HL-60 (cell line): ENCODE results near the gene PXDN.

Source experiments
- DNase-seq, 2 experiments: peaks; one replicate each; pipeline ENCODE4 v3.0.0-alpha.2; 2010 to 2020; ENCODE audit warnings: low read depth in 1 of 2, low spot score in 1 of 2
- H3K27ac ChIP-seq: fragments of 250-450 bp; sonication (Bioruptor Pico); replicated peaks from 2 replicates; pipeline ENCODE4 v1.5.1; 2020; ENCODE audit warnings: mild to moderate bottlenecking, moderate library complexity
- H3K27me3 ChIP-seq: fragments of 250-450 bp; sonication (Bioruptor Pico); 2 replicates; pipeline ENCODE4 v1.5.1; 2021; ENCODE audit warnings: mild to moderate bottlenecking, moderate library complexity; ENCODE audit not compliant: insufficient read depth, poor library complexity, severe bottlenecking
- H3K4me3 ChIP-seq: replicated peaks from 2 replicates; pipeline ENCODE4 v1.5.1; 2011; ENCODE audit warnings: mild to moderate bottlenecking, control low read depth, low read length; ENCODE audit not compliant: insufficient read depth
- CTCF ChIP-seq: IDR thresholded peaks from one replicate; pipeline ENCODE4 v1.5.1; 2011; ENCODE audit warnings: low read length, control low read depth, inconsistent platforms; ENCODE audit not compliant: insufficient read depth
- GABPA ChIP-seq: IDR thresholded peaks from 2 replicates; pipeline ENCODE4 v1.6.1; 2012; ENCODE audit warnings: low read depth
- POLR2AphosphoS5 ChIP-seq: IDR thresholded peaks from 2 replicates; pipeline ENCODE4 v1.6.1; 2012; ENCODE audit warnings: low read depth
- REST ChIP-seq: IDR thresholded peaks from 2 replicates; pipeline ENCODE4 v1.6.1; 2012; ENCODE audit warnings: low read depth; ENCODE audit not compliant: insufficient replicate concordance
- SPI1 ChIP-seq: IDR thresholded peaks from 2 replicates; pipeline ENCODE4 v1.6.1; 2012; ENCODE audit warnings: low read depth, mild to moderate bottlenecking, borderline replicate concordance

PXDN gene

GRCh38 chr2:1791685-1792435, 47.5 kb upstream of the PXDN start:
- H3K27ac ChIP-seq: no peak overlapping the region
- H3K4me3 ChIP-seq: no peak overlapping the region
- TF ChIP-seq CTCF: no peak
- no peak for TF ChIP-seq SPI1
- no peak for TF ChIP-seq GABPA
- TF ChIP-seq POLR2AphosphoS5: no peak
- no peak for TF ChIP-seq REST
- DNase-seq: no peak
- peaks cover 3% of the 10 kb centered on the region for H3K27me3 ChIP-seq

- Histone ChIP-seq H3K27me3 (peaks cover 3% of the 10 kb centered on the region), H3K4me3 (no peak overlapping the region), H3K27ac (no peak overlapping the region)
- TF ChIP-seq REST: no peak
- TF ChIP-seq POLR2AphosphoS5: no peak
- no peak for TF ChIP-seq SPI1
- TF ChIP-seq CTCF: no peak
- TF ChIP-seq GABPA: no peak
- no peak for DNase-seq
Observed at GRCh38 chr2:1791006-1791605, 46.8 kb upstream of the PXDN start.

- Histone ChIP-seq H3K27ac (no peak overlapping the region), H3K27me3 (peaks cover 3% of the 10 kb centered on the region), H3K4me3 (no peak overlapping the region)
- TF ChIP-seq REST: no peak
- no peak for TF ChIP-seq SPI1
- TF ChIP-seq GABPA: no peak
- TF ChIP-seq CTCF: no peak
- TF ChIP-seq POLR2AphosphoS5: no peak
- no peak for DNase-seq
Observed at GRCh38 chr2:1790473-1790872, 46.2 kb upstream of the PXDN start.
